Activated naive CD4-positive, alpha-beta T cell treated with anti-CD3 and anti-CD28 coated beads for 36 hours (primary cell): ENCODE measurements around the gene SPEF2. TPM values are rescaled to one million over a fixed set of nuclear protein-coding genes. Genes with fewer than 3 reads are reported as not detected.

Experiments
- CTCF ChIA-PET: fragments of 350-600 bp; sonication (Branson Sonifier 250); formaldehyde crosslinking; loops from one replicate; lab custom pipeline; 2021; ENCODE audit warnings: antibody characterized with exemption; lab: Charles Lee
- DNase-seq: peaks from one replicate; pipeline ENCODE4 v3.0.0-alpha.2; 2020
- H3K27ac Mint-ChIP-seq: one replicate; pipeline ENCODE4 v1.8.0; 2021; ENCODE audit warnings: mild to moderate bottlenecking, mixed read lengths
- H3K27me3 Mint-ChIP-seq: one replicate; pipeline ENCODE4 v1.8.0; 2021; ENCODE audit warnings: low read depth, mixed read lengths
- H3K36me3 Mint-ChIP-seq: one replicate; pipeline ENCODE4 v1.8.0; 2021; ENCODE audit warnings: low read depth, mixed read lengths
- H3K4me1 Mint-ChIP-seq: one replicate; pipeline ENCODE4 v1.8.0; 2021; ENCODE audit warnings: low read depth, mixed read lengths
- H3K4me3 Mint-ChIP-seq: one replicate; pipeline ENCODE4 v1.8.0; 2021; ENCODE audit warnings: mild to moderate bottlenecking, moderate library complexity, mixed read lengths
- H3K9me3 Mint-ChIP-seq: one replicate; pipeline ENCODE4 v1.8.0; 2021; ENCODE audit warnings: mixed read lengths
- intact Hi-C: fragments of 100-400 bp; cut with micrococcal nuclease; formaldehyde crosslinking; loops from one replicate; pipeline ENCODE4 v1.15.1; 2023
- total RNA-seq, 2 experiments: library from RNA; stranded (reverse); gene quantifications; one replicate each; pipeline ENCODE4 v1.2.3, GENCODE V29; 2021

SPEF2 gene
- total RNA-seq, 2 experiments from 2014 or later: 6.5 to 6.6 TPM

- peak overlapping the region; percentile 100 for H3K27ac Mint-ChIP-seq
- peaks cover 69% of the 10 kb centered on the region for H3K4me1 Mint-ChIP-seq
- no peaks in the 10 kb centered on the region for H3K27me3 Mint-ChIP-seq
- DNase-seq: no peak
- intact Hi-C loops: no loop called here
- peak overlapping the region; percentile 81 for H3K4me3 Mint-ChIP-seq
- CTCF ChIA-PET: interaction anchor here (1.0 to 14.8 kb wide), 4 partner anchors 38 to 80 kb away, joined by 3 to 163 read pairs (median 12); no protein-coding TSS in a partner anchor
- H3K36me3 Mint-ChIP-seq: peaks cover 90% of the 10 kb centered on the region
- H3K9me3 Mint-ChIP-seq: peaks cover 3% of the 10 kb centered on the region
Measured at GRCh38 chr5:35860686-35861085, 243.0 kb downstream of the SPEF2 start.

- H3K27ac Mint-ChIP-seq: peak overlapping the region; percentile 100
- H3K4me1 Mint-ChIP-seq: peaks cover 69% of the 10 kb centered on the region
- H3K9me3 Mint-ChIP-seq: peaks cover 3% of the 10 kb centered on the region
- H3K36me3 Mint-ChIP-seq: peaks cover 89% of the 10 kb centered on the region
- CTCF ChIA-PET: interaction anchor here (0.9 to 14.8 kb wide), 10 partner anchors 9 to 211 kb away, joined by 3 to 163 read pairs (median 6); no protein-coding TSS in a partner anchor
- H3K27me3 Mint-ChIP-seq: no peaks in the 10 kb centered on the region
- intact Hi-C loops: no loop called here
- no peak for DNase-seq
- peak overlapping the region; percentile 81 for H3K4me3 Mint-ChIP-seq
Measured at GRCh38 chr5:35861718-35862117, 244.1 kb downstream of the SPEF2 start.

GRCh38 chr5:35862126-35862525 is 244.5 kb downstream of the SPEF2 start:
- Mint-ChIP-seq H3K4me1 (peaks cover 68% of the 10 kb centered on the region), H3K36me3 (peaks cover 88% of the 10 kb centered on the region), H3K4me3 (peak overlapping the region; percentile 81), H3K27me3 (no peaks in the 10 kb centered on the region), H3K9me3 (peaks cover 3% of the 10 kb centered on the region), H3K27ac (peak overlapping the region; percentile 100)
- CTCF ChIA-PET: interaction anchor here (0.9 to 14.8 kb wide), 11 partner anchors 10 to 211 kb away, joined by 3 to 163 read pairs (median 6); no protein-coding TSS in a partner anchor
- no peak for DNase-seq
- intact Hi-C loops: no loop called here

- CTCF ChIA-PET: interaction anchor here (1.0 to 14.8 kb wide), 14 partner anchors 17 to 212 kb away, joined by 3 to 163 read pairs (median 5); no protein-coding TSS in a partner anchor
- peaks cover 3% of the 10 kb centered on the region for H3K9me3 Mint-ChIP-seq
- intact Hi-C loops: loop anchor here (1.0 kb wide), 1 partner anchor 21 kb away; no protein-coding TSS in a partner anchor
- peaks cover 71% of the 10 kb centered on the region for H3K4me1 Mint-ChIP-seq
- H3K36me3 Mint-ChIP-seq: peaks cover 86% of the 10 kb centered on the region
- no peaks in the 10 kb centered on the region for H3K27me3 Mint-ChIP-seq
- peak overlapping the region; percentile 81 for H3K4me3 Mint-ChIP-seq
- H3K27ac Mint-ChIP-seq: peak overlapping the region; percentile 100
- DNase-seq: peak; percentile 50
Measured at GRCh38 chr5:35863159-35863558, 245.5 kb downstream of the SPEF2 start.

Other genes starting within 250 kb of the SPEF2 start
- 100 to 1,000 TPM; 144 to 147 TPM for gene IL7R, start 239.0 kb downstream of the SPEF2 start, total RNA-seq